Skin epidermis (tissue), 12 donors: ENCODE measurements around the gene HSD17B14.
"Not testable (repeated sequence)": the region's sequence is repeated elsewhere in the genome, so short reads cannot be mapped to it uniquely, and the experiment has no call there.

Experiments
- H3K27ac ChIP-seq, 21 experiments: fragments of 200-600 bp; sonication (generic) in 11 of 21; one replicate each; pipeline ENCODE4 v1.5.0; 2020; ENCODE audit warnings: mild to moderate bottlenecking in 3 of 21, inconsistent platforms in 2 of 21, moderate library complexity in 2 of 21
- H3K4me3 ChIP-seq, 7 experiments: fragments of 200-600 bp; sonication (generic) in 2 of 7; one replicate each; pipeline ENCODE4 v1.5.0; 2020; ENCODE audit warnings: inconsistent platforms in 2 of 7, mild to moderate bottlenecking in 2 of 7, moderate library complexity in 1 of 7

Gene HSD17B14

DNA sequence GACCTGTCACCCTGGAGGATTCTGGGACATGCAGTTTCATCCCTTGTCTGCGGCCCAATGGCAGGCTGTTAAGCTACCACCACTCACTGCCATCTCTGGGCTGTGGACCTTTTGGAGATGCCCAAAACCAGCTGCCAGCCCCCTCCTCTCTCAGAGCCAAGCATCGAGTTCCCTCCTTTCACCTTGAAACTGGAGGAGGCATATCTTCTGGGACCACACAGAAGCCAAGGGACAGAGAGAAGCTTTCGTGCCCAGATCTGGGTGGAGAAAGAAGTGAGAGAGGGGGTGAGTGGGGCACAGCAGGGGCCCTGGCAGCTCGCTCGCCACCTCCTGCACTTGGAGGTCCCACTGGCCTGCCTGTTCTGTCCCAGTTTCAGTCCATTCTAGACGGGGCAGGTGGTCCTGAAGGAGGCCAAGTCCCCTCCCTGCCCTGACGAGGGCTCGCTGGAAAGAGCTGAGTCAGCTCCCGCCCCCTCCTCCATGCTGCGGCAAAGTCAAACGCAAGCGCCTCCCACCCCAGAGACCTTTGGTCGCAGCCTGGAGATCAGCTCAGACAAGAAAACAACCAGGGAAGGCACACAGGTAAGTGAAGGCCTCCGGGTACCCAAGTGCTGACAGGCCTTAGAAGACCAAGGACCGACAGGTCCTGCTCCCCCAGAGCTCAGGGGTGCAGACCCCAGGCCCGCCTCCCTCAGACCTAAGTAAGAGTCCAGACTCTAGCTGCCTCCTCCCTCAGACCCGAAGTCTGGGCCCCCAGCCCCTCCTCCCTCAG is 29.3 kb downstream of the HSD17B14 start:
- no peak overlapping the region for H3K4me3 ChIP-seq
- peak overlapping the region in 2 of 21 experiments; percentile 14 to 44 for H3K27ac ChIP-seq

DNA sequence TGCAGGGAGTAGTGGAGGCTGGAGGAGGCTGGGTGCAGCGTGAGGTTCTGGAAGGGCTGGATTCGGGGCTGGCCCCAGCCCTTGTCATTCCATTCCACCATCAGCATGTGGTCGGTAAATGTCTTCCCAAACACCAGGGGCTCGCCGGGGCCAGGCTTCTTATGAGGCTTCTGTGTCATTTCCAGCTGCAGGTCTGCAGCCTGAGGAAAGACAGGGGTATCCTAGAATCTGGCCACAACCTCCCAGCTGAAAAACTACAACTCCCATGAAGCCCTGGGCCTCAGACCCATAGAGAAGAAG is 29.8 kb downstream of the HSD17B14 start:
- Histone ChIP-seq H3K4me3 (no peak overlapping the region), H3K27ac (no peak overlapping the region)

DNA sequence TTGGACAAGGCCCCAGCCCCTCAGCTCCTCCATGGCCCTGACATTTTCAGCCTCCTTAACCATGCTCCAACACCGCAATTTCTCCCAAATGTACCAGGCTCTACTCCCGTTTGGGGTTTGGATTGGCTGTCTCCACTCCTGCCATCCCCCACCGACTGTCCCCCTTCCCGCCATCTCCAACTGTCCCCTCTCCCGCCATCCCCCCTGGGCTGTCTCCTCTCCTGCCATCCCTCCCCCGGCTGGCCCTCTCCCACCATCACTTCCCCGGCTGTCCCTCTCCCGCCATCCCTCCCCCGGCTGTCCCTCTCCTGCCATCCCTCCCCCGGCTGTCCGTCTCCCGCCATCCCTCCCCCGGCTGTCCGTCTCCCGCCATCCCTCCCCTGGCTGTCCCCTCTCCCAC is 30.8 kb downstream of the HSD17B14 start:
- no peak overlapping the region for H3K4me3 ChIP-seq
- no peak overlapping the region for H3K27ac ChIP-seq

DNA sequence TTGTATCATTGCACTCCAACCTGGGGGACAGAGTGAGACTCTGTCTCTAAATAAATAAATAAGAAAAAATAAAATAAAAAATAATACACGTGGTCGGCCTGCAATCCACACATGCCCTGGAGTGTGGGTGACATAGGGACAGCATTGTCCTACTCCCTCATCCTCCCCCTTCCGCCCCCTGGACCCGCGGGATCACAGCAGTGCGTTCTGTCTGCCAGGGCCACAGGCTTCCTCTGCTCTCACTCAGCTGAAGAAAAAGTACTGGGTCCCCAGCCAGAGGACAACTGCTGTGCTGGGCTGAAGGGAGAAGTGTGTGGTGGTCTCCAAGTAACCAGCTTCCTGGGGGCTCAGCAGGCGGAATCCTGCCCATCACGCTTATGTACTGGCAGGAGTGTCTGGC is 31.8 kb downstream of the HSD17B14 start:
- Histone ChIP-seq H3K27ac (no peak overlapping the region), H3K4me3 (no peak overlapping the region)

DNA sequence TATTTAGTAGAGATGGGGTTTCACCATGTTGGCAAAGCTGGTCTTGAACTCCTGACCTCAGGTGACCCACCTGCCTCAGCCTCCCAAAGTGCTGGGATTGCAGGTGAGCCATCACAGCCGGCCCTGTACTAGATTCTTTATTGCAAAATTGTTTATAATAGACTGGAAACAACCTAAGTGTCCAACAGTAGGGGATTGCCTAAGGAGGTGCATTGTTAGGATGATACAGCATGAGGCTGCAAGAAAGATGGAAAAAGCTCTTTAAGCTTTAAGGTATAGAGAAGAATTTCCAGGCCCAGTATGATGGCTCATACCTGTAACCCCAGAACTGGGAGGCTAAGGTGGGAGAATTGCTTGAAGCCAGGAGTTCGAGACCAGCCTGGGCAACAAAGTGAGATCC is 33.7 kb downstream of the HSD17B14 start:
- Histone ChIP-seq H3K4me3 (no peak overlapping the region), H3K27ac (no peak overlapping the region)

DNA sequence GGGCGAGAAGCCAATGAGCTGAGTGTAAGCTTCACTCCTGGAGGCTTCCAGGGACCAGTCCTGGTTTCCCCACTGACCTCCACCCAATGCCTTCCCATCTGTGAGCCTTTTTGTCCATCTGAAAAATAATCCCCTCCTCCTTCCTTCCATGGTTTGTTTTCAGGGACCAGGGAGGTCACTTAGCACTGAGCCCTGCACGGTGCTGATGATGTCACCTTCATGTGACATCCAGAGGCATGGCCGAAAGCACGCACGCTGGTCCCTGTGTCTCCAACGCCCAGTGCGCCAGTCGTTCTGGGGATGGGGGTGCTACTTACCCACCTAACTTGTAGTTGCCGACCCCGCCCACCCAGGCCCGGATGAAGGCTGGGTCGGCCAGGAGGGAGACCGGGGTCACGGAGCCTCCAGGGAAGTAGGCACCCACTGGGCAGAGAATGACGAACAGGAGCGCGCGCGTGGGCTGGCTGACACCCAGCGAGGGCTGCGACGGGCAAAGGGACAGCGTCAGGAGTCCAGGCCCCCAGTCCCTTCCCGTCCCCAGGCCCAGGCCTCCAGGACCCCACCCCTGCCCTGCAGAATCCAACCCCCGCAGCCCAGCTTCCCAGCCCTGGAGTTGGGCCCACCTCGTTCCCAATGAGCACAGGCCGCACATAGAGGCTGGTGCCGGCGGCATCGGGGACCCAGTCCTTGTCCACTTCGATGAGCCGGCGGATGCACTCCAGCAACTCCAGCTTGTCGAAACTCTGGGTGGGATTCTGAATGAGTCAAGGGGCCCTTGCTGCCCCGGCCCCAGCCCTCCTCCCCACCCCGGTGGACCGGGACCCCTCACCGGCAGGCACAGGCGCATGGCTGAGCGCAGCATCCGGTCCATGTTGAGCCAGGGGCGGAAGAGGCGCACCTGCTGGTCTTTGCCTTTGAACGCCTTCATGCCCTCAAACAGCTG is 36.7 kb downstream of the HSD17B14 start:
- Histone ChIP-seq H3K4me3 (no peak overlapping the region), H3K27ac (peak overlapping the region in 5 of 21 experiments; percentile 31 to 54 (median 35))

DNA sequence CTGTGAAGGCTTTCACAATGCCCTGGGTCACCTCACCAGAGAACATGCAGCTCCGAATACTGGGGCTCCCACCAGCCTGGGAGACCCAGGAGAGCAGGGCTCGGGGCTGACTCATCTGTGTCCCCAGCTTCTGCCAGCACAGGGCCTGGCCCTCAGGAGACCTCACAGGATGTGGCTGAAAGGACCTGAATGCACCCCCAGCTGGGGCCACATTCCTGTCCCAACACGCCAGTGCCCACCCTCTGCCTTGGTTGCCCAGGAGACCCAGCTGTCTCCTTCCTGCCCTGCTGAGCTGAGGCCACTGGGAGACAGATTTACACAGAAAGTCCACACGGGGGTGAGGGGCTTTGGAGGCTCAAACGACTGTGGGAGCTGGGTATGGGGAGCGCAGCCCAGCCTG is 37.4 kb downstream of the HSD17B14 start:
- no peak overlapping the region for H3K4me3 ChIP-seq
- H3K27ac ChIP-seq: peak overlapping the region in 6 of 21 experiments; percentile 15 to 49 (median 34)

DNA sequence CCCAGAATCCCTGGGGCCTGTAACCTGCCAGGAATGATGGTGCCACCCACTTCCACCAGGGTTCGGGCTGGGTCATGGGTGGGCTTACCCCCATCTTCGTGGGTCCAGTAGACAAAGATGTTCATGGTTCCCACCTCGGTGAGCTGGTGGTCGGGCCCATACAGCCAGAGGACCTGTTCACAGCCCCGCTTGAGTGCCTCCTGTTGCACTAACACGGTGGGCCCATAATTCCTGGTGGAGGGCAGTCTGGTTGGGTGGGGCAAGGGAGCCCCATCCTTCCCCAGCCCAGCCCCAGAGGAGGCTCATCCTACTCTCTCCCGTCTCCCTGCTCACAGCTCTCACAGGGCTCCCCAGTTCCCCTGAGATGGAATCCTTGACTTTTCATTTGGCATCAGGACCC is 39.2 kb downstream of the HSD17B14 start:
- peak overlapping the region in 1 of 21 experiments; percentile 24 for H3K27ac ChIP-seq

DNA sequence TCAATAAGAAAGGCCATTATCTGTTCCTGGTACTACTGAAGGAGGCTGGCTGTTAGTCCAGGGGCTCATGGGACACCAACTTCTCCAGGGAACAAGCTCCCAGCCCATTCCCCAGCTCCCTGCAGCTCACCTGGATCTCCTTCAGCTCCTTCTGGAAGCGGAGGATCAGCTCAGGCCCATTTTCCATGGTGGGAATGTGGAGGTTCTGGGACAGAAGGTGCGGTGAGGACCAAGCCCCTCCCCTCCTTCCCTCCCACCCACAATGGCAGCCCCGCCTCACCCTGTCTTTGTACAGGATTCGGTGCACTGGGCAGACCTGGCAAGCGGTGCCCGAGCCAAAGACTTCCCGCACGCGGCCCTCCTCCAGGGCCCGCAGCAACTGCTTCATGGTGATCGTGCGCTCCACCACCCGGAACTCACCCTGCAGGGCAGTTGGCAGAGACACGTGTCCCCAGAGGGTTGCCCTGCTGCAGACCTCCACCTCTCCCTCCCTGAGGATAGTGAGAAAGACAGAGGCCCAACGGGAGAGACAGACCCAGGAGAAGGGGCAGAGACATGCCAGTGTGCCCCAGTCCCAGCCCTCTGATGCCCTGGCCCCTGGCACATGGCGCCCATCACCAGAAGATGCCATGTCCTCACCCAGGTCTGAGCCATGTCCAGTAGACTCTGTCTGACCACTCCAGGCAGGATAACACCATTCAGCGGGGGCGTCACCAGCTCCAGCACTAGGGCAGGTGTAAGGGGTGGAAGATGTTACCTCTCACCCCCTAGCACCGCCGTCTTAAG is 39.8 kb downstream of the HSD17B14 start:
- Histone ChIP-seq H3K4me3 (no peak overlapping the region), H3K27ac (peak overlapping the region in 13 of 21 experiments; percentile 2 to 83 (median 76))

More for the DNA sequence above, 39.2 kb downstream of the HSD17B14 start:
- no peak overlapping the region for H3K4me3 ChIP-seq

DNA sequence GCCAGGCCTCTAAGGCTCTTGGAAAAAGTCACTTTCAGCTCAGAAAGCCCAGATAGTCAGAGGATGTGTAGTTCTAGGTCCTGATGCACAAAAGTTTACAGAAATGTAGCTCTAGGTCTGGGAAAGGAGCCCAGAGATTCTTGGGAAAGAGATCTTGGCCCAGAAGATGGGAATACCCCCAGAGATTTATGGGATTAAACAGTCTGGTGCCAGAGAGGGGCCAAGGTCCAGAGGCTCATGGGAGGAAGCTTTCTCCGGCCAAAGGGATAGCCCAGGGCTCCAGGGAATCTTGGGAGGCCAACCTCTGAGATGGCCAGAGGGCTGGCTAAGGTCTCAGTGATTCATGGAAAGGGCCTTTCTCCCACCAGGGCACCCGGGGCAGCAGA is 40.6 kb downstream of the HSD17B14 start:
- peak overlapping the region in 2 of 7 experiments; percentile 31 to 45 for H3K4me3 ChIP-seq

DNA sequence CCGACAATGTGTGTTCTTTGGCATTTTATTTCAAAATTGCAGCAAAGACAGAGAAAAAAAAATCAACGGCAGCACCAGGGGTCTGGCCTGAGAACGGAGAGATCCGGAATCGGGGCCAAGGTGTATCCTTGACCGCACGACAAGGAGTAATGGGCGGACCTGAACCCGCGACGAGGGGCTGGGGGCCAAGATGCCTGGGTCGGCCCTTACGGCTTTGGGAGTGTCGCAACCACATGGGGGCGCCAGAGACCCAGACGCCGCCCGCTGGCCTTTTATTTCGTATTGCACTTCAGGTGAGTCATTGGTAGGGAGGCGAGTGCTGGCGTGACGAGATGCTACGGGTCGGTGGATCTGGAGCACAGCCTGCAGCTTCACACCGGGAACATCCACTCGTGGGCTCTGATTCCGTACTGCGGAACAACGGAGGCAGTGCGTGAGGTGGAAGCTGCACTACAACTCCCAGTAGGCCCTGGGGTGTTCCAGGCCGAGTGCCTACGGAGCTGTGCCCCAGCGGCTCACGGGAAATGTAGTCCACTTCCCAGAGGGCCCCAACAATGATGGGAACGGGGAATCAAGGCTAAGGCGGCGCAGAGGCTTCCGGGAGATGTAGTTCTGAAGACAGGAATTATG is 41.1 kb downstream of the HSD17B14 start:
- peak overlapping the region in 20 of 21 experiments; percentile 9 to 85 (median 68) for H3K27ac ChIP-seq

More for the DNA sequence above, 40.6 kb downstream of the HSD17B14 start:
- H3K27ac ChIP-seq: peak overlapping the region in 16 of 21 experiments; percentile 2 to 83 (median 73)

DNA sequence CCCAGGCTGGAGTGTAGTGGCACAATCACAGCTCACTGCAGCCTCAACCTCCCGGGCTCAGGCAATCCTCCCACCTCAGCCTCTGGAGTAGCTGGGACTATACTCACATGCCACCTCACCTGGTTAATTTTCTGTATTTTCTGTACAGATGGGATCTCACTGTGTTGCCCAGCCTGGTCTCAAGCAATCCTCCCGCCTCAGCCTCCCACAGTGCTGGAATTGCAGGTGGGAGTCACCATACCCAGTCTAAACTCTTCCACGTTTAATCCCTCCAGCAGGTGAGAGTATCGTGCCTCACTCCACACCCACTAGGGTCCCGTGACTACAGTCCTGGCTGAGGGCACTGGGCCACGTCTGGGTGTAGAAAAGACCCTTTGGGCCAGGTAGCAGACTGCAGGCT is 42.0 kb downstream of the HSD17B14 start:
- H3K4me3 ChIP-seq: no peak overlapping the region
- peak overlapping the region in 6 of 21 experiments; percentile 54 to 85 (median 74) for H3K27ac ChIP-seq

More for the DNA sequence above, 41.1 kb downstream of the HSD17B14 start:
- H3K4me3 ChIP-seq: peak overlapping the region; percentile 31 to 49 (median 42)

DNA sequence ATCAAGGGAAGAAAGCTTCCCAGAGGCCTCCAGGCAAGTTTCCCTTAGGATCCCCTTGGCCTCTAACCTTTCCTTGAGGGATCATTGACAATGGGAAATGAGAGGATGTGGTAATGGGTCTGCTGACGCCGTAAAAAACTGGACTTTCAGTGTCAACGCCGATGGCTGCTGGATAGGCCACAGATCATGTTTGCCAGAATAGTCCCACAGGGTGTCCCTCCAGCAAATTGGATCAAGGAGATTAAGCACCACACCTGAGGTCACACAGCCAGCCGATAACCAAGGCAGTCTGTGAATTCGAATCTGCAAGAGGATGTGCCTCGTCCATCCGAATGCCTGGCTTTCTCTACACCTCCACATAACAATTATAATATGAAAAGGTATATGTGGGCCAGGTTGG is 43.0 kb downstream of the HSD17B14 start:
- Histone ChIP-seq H3K4me3 (no peak overlapping the region), H3K27ac (no peak overlapping the region)

DNA sequence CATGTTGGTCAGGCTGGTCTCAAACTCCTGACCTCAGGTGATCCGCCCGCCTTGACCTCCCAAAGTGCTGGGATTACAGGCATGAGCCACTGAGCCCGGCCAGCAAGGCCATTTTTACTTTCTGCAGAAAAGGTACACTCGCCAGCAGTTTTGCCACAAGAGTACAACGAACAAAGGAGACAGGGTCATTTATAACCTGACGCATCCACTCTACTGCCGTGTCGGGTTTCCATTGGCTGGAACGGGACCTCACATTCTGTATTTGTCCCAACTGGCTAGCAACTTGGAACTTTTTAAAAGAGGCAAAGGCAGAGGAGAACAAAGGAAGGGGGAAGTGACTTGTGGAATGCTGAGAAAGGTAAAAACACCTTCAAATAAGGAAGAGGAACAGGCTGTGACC is 49.0 kb downstream of the HSD17B14 start:
- not testable (repeated sequence) for H3K27ac ChIP-seq, H3K4me3 ChIP-seq

DNA sequence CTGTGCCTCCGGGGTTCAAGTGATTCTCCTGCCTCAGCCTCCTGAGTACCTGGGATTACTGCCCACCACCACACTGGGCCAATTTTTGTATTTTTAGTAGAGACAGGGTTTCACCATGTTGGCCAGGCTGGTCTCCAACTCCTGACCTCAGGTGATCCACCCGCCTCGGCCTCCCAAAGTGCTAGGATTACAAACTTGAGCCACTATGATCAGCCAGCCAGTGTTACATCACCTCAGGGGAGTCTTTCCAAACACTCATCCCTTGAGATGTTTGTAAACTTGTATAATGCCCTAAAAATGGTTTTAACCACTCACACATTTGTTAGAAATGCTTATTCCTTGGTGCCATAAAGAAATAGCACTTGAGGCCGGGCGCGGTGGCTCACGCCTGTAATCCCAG is 49.9 kb downstream of the HSD17B14 start:
- not testable (repeated sequence) for H3K4me3 ChIP-seq, H3K27ac ChIP-seq

DNA sequence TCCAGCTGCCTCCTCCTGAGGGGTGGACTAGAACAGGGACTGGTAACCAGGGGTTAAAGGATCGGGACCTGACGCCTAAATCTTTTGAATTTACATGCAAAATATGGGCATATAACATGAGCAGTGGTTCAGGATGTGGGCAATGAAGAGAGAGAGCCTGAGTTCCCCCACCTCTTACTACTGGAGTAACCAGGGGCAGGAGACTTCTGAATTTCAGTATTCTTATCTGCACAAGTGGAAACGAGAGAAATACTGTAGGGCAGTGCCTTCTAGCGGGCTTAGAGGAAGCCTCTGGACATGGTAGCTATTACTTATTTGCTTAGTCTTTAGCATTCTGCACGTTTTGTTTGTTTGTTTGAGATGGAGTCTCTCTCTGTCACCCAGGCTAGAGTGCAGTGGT is 51.8 kb downstream of the HSD17B14 start:
- Histone ChIP-seq H3K4me3 (no peak overlapping the region), H3K27ac (no peak overlapping the region)

DNA sequence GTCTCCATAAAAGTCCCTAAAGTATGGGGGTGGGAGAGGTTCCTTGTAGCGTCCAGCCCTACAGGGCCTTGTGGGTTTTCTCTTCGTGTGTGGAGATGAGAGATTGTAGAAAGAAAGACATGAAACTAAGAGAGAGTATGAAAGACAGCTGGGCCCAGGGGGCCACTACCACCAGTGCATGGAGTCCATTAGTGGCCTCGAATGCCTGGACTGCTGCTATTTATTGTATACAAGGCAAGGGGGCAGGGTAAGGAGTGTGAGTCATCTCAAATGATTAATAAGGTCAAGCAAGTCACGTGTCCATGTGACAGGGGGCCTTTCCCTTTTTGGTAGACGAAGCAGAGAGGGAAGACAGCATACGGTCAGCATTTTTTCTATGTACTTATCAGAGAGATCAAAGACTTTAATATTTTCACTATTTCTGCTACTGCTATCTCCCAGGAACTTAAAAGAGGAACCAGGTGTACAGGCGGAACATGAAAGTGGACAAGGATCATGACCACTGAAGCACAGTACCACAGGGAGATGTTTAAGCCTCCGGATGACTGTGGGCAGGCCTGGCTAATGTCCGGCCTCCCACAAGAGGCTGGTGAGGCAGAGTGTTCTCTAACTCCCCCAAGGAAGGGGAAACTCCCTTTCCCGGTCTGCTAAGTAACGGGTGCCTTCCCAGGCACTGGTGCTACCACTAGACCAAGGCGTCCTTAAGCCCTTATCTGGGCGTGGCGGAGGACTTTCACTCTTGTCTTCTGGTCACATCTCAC is 55.5 kb downstream of the HSD17B14 start:
- Histone ChIP-seq H3K27ac (peak overlapping the region in 12 of 21 experiments; percentile 8 to 76 (median 45)), H3K4me3 (no peak overlapping the region)

DNA sequence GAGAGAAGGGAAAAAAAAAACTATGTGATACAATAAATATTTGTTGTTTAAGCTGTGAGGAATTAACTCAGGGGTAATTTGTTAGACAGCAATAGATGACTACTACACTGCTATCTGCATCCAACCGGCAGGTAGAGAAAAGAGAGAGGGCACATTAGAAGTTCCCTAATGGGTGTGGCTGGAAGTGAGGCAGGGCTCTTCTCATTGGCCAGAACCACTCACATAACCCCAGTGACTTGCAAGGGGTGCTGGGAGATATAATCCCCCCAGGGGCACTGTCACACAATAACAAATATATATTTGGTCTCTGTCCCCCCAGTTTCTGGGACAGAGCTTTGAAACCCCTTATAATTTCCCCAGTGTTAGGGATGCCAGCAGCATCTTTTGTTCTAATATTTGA is 56.7 kb downstream of the HSD17B14 start:
- no peak overlapping the region for H3K27ac ChIP-seq
- no peak overlapping the region for H3K4me3 ChIP-seq

DNA sequence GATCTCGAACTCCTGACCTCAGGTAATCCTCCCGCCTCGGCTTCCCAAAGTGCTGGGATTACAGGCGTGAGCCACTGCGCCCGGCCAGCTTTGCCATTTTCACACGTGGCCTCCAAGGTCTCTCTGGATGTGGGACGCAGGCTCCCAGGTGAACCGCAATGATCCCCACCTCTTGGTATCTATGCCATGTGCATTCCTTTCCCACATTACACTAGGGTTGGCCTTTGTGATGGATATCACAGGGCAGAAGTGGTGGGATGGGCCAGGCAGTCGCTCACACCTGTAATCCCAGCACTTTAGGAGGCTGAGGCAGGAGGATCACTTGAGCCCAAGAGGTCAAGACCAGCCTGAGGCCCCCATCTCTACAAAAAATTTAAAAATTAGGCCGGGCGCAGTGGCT is 58.6 kb downstream of the HSD17B14 start:
- Histone ChIP-seq H3K27ac (no peak overlapping the region), H3K4me3 (no peak overlapping the region)
